Endothelial cell (in vitro differentiated cells): ENCODE results near the gene UBE2E2. TPM values are rescaled to one million over a fixed set of nuclear protein-coding genes. Genes with fewer than 3 reads are reported as not detected.

Experiments used
- DNase-seq: peaks from one replicate; pipeline ENCODE4 v3.0.0; 2021; ENCODE audit warnings: low spot score
- H3K27ac Mint-ChIP-seq: one replicate; pipeline ENCODE4 v1.8.0; 2021; ENCODE audit warnings: mixed read lengths, inconsistent platforms; ENCODE audit not compliant: unreplicated experiment
- H3K27me3 Mint-ChIP-seq: one replicate; pipeline ENCODE4 v1.8.0; 2021; ENCODE audit warnings: mild to moderate bottlenecking, moderate library complexity, mixed read lengths, inconsistent platforms; ENCODE audit not compliant: unreplicated experiment
- H3K36me3 Mint-ChIP-seq: one replicate; pipeline ENCODE4 v1.8.0; 2021; ENCODE audit warnings: mild to moderate bottlenecking, low read depth, mixed read lengths, inconsistent platforms; ENCODE audit not compliant: unreplicated experiment
- H3K4me1 Mint-ChIP-seq: one replicate; pipeline ENCODE4 v1.8.0; 2021; ENCODE audit warnings: mild to moderate bottlenecking, mixed read lengths, inconsistent platforms; ENCODE audit not compliant: unreplicated experiment
- H3K4me3 Mint-ChIP-seq: one replicate; pipeline ENCODE4 v1.8.0; 2021; ENCODE audit warnings: mild to moderate bottlenecking, mixed read lengths, inconsistent platforms; ENCODE audit not compliant: unreplicated experiment
- H3K9me3 Mint-ChIP-seq: one replicate; pipeline ENCODE4 v1.8.0; 2021; ENCODE audit warnings: mixed read lengths, inconsistent platforms; ENCODE audit not compliant: unreplicated experiment
- total RNA-seq: library from RNA; stranded (reverse); fragmentation: NEBNext Ultra II Directional; extraction: Animal tissue kit (Norgen Biotek cat#: 25700); gene quantifications from one replicate; pipeline ENCODE4 v1.2.1, GENCODE V29; 2021; ENCODE audit not compliant: unreplicated experiment
- TF ChIP-seq, protein P1 (sequence below): fragments of 200-600 bp; sonication (generic); IDR thresholded peaks from one replicate; pipeline ENCODE4 v1.5.0; 2021; ENCODE audit warnings: antibody characterized with exemption; ENCODE audit not compliant: unreplicated experiment

The UBE2E2 gene
- total RNA-seq, 1 donor from 2014 or later: 46.9 TPM

DNA sequence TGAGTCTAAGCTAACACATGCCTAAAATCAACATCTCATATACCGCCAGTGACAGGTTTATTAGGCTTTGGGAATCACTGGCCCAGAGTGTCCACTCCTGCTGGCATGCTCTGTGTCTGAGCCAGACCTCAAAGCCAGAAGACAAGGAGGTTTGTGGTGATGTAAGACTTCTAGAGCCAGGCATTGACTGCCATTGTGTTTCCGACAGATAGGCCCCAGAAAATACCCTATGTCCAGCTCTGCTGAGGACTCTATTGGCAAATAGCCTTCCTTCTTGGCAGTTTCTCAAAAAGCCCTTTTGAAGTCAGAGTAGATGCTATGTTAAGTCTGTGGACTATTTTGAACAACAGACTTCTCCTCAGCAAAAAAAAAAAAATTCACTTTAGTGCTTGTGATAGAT is 420.7 kb downstream of the UBE2E2 start:
- no peak overlapping the region for H3K4me3 Mint-ChIP-seq
- H3K36me3 Mint-ChIP-seq: peaks cover 24% of the 10 kb centered on the region
- H3K4me1 Mint-ChIP-seq: no peaks in the 10 kb centered on the region
- H3K27ac Mint-ChIP-seq: no peak overlapping the region
- peaks cover 4% of the 10 kb centered on the region for H3K27me3 Mint-ChIP-seq
- TF ChIP-seq, protein P1, sequence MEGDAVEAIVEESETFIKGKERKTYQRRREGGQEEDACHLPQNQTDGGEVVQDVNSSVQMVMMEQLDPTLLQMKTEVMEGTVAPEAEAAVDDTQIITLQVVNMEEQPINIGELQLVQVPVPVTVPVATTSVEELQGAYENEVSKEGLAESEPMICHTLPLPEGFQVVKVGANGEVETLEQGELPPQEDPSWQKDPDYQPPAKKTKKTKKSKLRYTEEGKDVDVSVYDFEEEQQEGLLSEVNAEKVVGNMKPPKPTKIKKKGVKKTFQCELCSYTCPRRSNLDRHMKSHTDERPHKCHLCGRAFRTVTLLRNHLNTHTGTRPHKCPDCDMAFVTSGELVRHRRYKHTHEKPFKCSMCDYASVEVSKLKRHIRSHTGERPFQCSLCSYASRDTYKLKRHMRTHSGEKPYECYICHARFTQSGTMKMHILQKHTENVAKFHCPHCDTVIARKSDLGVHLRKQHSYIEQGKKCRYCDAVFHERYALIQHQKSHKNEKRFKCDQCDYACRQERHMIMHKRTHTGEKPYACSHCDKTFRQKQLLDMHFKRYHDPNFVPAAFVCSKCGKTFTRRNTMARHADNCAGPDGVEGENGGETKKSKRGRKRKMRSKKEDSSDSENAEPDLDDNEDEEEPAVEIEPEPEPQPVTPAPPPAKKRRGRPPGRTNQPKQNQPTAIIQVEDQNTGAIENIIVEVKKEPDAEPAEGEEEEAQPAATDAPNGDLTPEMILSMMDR: no peak
- H3K9me3 Mint-ChIP-seq: peaks cover 5% of the 10 kb centered on the region
- no peak for DNase-seq

DNA sequence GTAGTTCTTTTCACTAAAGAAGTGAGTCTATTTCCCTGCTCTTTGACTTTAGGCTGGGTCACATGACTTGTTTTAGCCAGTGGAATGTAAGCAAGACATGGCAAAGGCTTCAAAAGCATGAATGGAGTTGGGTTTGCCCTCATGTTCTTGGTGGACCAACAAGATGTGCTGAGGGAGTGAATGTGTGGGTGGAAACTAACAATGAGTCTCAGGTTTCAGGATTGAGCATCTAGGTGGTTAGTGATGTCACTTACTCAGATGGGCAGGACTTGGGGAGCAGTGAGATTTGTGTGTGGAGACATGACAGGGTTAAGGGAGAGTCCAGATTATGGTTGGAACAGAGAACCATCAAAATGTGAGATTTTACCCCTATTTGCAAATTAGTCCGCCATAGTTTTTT is 421.2 kb downstream of the UBE2E2 start:
- H3K4me3 Mint-ChIP-seq: no peak overlapping the region
- peaks cover 24% of the 10 kb centered on the region for H3K36me3 Mint-ChIP-seq
- TF ChIP-seq, protein P1: no peak
- no peak for DNase-seq
- no peaks in the 10 kb centered on the region for H3K4me1 Mint-ChIP-seq
- H3K9me3 Mint-ChIP-seq: peaks cover 5% of the 10 kb centered on the region
- no peak overlapping the region for H3K27ac Mint-ChIP-seq
- peaks cover 4% of the 10 kb centered on the region for H3K27me3 Mint-ChIP-seq

DNA sequence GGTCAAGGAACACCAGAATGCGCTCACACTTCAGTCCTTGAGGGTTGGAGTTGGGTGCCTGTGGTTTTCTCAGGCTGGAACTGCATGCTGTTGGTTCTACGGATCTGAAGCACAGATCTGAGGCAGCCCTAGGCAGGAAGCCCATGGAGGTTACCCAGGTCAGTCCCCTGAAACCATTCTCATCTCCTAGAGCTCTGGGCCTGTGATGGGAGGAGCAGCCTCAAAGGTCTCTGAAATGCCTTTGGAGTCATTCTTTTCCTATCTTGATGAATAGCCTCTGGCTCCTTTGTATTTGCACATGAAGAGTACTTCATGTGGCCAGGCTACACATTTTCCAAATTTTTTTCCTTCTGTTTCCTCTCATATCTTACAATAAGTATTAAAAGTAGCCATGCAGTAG is 423.3 kb downstream of the UBE2E2 start:
- Mint-ChIP-seq H3K27ac (no peak overlapping the region), H3K4me3 (no peak overlapping the region), H3K27me3 (no peaks in the 10 kb centered on the region), H3K9me3 (peaks cover 5% of the 10 kb centered on the region), H3K4me1 (no peaks in the 10 kb centered on the region), H3K36me3 (peaks cover 20% of the 10 kb centered on the region)
- no peak for DNase-seq
- TF ChIP-seq, protein P1: no peak

DNA sequence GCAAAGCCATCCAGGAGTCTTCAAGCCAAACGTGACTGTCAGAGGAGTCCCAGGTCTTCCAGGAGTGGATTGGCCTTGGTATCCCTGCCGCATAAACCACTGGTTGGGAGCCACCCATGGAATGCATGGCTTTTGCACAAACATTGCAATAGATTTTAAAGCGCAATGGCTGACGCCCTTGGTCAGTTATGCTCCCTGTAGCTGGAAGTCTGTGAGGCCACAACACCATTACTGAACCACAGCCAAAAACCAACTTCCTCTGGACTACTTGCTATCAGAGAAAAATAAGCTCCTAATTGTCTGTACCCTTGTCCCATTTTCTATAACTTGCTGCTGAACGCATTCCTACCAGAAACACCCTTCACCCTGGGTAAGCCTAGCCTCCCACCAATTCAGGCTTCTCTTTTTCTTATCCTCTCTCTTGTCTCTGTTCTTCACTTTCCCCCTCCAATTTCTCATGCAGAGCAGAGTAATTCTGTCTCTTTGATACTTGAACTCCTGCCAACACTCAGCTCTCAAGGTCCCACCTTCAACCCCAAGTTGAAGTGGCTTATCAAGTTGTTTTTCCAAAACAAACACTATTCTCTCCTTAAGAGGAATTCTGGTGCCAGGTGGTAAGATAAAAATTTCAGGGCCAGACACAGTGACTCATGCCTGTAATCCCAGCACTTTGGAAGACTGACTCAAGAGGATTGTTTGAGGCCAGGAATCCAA is 426.2 kb downstream of the UBE2E2 start:
- no peak overlapping the region for H3K27ac Mint-ChIP-seq
- no peak overlapping the region for H3K4me3 Mint-ChIP-seq
- no peak for DNase-seq
- no peaks in the 10 kb centered on the region for H3K9me3 Mint-ChIP-seq
- TF ChIP-seq, protein P1: no peak
- peaks cover 1% of the 10 kb centered on the region for H3K27me3 Mint-ChIP-seq
- peaks cover 7% of the 10 kb centered on the region for H3K36me3 Mint-ChIP-seq
- H3K4me1 Mint-ChIP-seq: no peaks in the 10 kb centered on the region

DNA sequence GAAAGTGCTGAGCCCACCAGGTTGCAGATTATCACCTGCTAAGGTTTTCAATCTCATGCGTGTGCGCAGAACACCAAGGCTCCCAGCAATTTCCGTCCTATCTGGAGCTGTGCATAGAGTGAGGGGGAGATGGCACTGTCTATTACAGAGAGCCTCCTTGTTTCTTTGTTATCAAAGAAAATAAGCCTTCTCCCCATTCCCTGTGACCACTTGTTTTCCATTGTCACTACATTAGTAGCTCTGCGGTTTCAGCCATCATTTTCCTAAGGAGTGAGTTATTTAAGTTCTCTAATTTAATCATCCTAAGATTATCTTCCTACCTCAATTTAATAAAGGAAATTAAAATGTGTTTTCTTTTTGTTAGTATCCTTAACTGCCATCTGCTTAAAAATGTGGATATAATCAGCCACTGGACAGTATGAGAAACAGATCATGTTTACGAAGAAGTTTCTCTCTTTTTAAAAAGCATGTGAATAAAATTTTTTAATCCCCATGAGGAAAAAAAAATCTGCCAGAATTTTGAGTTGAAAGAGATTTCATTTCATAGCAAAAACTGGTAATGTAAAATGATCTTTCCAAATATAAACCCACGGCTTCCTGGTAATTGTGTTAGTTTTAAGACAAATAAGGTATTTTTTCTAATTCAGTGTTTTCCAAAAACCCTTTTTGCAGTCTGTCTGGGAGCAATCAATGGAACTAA is 430.3 kb downstream of the UBE2E2 start:
- Mint-ChIP-seq H3K4me3 (no peak overlapping the region), H3K36me3 (no peaks in the 10 kb centered on the region), H3K27ac (no peak overlapping the region), H3K4me1 (no peaks in the 10 kb centered on the region), H3K9me3 (no peaks in the 10 kb centered on the region), H3K27me3 (peaks cover 1% of the 10 kb centered on the region)
- DNase-seq: no peak
- TF ChIP-seq, protein P1: no peak
